ENCODE data around the gene ULK4.
A peak's percentile ranks its signal among the peaks of the same experiment; 100 is the strongest.
"Not testable (repeated sequence)": the region's sequence is repeated elsewhere in the genome, so short reads cannot be mapped to it uniquely, and the experiment has no call there.

Gene ULK4

DNA sequence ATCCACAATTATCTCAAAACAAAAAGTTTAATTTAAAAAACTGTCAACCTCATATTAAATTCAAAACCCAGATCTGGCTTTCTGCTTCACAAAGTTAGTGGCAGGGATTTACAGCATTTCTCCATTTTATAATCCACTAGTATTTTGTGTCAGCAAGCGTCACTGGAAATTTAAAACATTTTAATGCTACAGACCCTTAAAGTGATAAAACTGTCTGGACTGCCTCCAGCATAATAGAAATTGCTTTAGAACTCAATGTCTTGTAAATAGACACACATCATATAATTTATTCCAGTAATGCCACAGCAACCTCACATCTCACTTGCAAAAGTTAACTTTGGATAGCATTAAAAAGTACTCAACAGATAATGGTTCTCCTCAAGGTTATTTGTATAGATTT is 116.1 kb downstream of the ULK4 start:
- DNase-seq (ENCODE audit: low spot score), result no peak
- Histone ChIP-seq H3K4me1 (ENCODE audit: insufficient read depth, poor library complexity, severe bottlenecking) (no peaks in the 10 kb centered on the region), H3K36me3 (ENCODE audit: low read depth) (no peaks in the 10 kb centered on the region), H3K4me3 (ENCODE audit: severe bottlenecking) (no peak overlapping the region), H3K9me3 (ENCODE audit: severe bottlenecking) (no peaks in the 10 kb centered on the region), H3K27me3 (ENCODE audit: insufficient read depth, poor library complexity, severe bottlenecking) (no peaks in the 10 kb centered on the region), H3K27ac (ENCODE audit: poor library complexity, severe bottlenecking) (no peak overlapping the region)
- ATAC-seq (ENCODE audit: low read depth), result no peak
- TF ChIP-seq, protein P1, sequence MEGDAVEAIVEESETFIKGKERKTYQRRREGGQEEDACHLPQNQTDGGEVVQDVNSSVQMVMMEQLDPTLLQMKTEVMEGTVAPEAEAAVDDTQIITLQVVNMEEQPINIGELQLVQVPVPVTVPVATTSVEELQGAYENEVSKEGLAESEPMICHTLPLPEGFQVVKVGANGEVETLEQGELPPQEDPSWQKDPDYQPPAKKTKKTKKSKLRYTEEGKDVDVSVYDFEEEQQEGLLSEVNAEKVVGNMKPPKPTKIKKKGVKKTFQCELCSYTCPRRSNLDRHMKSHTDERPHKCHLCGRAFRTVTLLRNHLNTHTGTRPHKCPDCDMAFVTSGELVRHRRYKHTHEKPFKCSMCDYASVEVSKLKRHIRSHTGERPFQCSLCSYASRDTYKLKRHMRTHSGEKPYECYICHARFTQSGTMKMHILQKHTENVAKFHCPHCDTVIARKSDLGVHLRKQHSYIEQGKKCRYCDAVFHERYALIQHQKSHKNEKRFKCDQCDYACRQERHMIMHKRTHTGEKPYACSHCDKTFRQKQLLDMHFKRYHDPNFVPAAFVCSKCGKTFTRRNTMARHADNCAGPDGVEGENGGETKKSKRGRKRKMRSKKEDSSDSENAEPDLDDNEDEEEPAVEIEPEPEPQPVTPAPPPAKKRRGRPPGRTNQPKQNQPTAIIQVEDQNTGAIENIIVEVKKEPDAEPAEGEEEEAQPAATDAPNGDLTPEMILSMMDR (IDR thresholded peaks at IDR 0.05; ENCODE audit: poor library complexity, severe bottlenecking), result no peak

DNA sequence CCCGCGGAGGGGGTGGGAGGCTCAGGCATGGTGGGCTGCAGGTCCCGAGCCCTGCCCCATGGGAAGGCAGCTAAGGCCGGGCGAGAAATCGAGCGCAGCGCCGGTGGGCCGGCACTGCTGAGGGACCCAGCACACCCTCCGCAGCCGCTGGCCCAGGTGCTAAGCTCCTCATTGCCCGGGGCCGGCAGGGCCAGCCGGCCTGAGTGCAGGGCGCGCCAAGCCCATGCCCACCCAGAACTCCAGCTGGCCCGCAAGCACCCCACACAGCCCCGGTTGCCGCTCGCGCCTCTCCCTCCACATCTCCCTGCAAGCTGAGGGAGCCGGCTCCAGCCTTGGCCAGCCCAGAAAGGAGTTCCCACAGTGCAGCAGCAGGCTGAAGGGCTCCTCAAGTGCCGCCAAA is 117.6 kb downstream of the ULK4 start:
- not testable (repeated sequence) for H3K36me3 ChIP-seq (ENCODE audit: low read depth); H3K4me3 ChIP-seq (ENCODE audit: severe bottlenecking); H3K9me3 ChIP-seq (ENCODE audit: severe bottlenecking); H3K27ac ChIP-seq (ENCODE audit: poor library complexity, severe bottlenecking); H3K27me3 ChIP-seq (ENCODE audit: insufficient read depth, poor library complexity, severe bottlenecking); DNase-seq (ENCODE audit: low spot score); H3K4me1 ChIP-seq (ENCODE audit: insufficient read depth, poor library complexity, severe bottlenecking); ATAC-seq (ENCODE audit: low read depth)

DNA sequence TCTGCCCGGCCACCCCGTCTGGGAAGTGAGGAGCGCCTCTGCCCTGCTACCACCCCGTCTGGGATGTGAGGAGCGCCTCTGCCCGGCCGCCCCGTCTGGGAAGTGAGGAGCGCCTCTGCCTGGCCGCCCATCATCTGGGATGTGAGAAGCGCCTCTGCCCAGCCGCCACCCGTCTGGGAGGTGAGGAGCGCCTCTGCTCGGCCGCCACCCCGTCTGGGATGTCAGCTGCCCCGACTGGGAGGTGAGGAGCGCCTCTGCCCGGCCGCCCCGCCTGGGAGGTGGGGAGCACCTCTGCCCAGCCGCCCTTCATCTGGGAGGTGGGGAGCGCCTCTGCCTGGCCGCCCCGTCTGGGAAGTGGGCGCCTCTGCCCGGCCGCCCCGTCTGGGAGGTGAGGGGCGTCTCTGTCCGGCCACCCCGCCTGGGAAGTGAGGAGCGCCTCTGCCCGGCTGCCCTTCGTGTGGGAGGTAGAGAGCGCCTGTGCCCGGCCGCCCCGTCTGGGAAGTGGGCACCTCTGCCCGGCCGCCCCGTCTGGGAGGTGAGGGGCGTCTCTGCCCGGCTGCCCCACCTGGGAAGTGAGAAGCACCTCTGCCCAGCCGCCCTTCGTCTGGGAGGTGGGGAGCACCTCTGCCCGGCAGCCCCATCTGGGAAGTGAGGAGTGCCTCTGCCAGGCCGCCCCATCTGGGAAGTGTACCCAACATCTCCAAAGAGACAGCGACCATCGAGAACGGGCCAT is 120.8 kb downstream of the ULK4 start:
- DNase-seq (ENCODE audit: low spot score); H3K27me3 ChIP-seq (ENCODE audit: insufficient read depth, poor library complexity, severe bottlenecking); H3K4me3 ChIP-seq (ENCODE audit: severe bottlenecking); ATAC-seq (ENCODE audit: low read depth); H3K36me3 ChIP-seq (ENCODE audit: low read depth); H3K27ac ChIP-seq (ENCODE audit: poor library complexity, severe bottlenecking); H3K9me3 ChIP-seq (ENCODE audit: severe bottlenecking); H3K4me1 ChIP-seq (ENCODE audit: insufficient read depth, poor library complexity, severe bottlenecking): not testable (repeated sequence)

DNA sequence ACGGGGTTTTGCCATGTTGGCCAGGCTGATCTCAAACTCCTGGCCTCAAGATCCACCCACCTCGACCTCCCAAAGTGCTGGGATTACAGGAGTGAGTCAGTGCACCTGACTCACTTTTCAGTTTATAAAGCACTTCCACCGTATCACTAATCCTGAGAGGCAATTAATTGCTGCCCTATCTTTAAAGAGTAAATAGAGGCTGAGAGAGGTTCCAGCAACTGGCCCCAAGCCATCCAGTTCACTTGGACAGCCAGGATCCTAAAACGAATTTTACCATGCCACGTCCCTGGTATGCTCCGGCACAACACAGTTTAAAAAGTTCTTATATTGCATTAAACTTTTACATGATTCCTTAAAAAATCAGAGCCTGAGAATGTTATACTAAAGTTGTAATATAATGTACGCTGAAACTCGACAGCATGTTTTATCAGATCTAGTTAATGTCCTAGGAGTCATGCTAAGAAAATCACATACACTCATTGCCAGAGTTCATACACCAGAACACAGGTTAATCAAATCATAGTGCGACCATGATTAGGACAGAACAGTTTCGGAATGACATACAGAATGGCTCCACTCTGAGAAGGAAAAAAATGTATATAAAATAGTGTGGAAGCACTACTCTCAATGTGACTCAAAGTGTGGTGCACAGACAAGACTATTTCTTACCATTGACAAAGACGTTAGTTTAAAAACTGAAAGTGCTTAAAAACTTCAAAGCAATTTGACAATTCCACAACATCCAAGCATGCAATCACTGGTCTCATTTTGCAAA is 125.4 kb downstream of the ULK4 start:
- no peak overlapping the region for H3K4me3 ChIP-seq (ENCODE audit: severe bottlenecking)
- H3K27me3 ChIP-seq (ENCODE audit: insufficient read depth, poor library complexity, severe bottlenecking), result no peaks in the 10 kb centered on the region
- H3K36me3 ChIP-seq (ENCODE audit: low read depth), result no peaks in the 10 kb centered on the region
- H3K4me1 ChIP-seq (ENCODE audit: insufficient read depth, poor library complexity, severe bottlenecking), result no peaks in the 10 kb centered on the region
- DNase-seq (ENCODE audit: low spot score), result no peak
- H3K27ac ChIP-seq (ENCODE audit: poor library complexity, severe bottlenecking), result no peak overlapping the region
- no peaks in the 10 kb centered on the region for H3K9me3 ChIP-seq (ENCODE audit: severe bottlenecking)
- TF ChIP-seq, protein P1 (IDR thresholded peaks at IDR 0.05; ENCODE audit: poor library complexity, severe bottlenecking), result no peak
- ATAC-seq (ENCODE audit: low read depth), result 0 out of 3 replicates have a peak, but pooled peaks have one; percentile 27

DNA sequence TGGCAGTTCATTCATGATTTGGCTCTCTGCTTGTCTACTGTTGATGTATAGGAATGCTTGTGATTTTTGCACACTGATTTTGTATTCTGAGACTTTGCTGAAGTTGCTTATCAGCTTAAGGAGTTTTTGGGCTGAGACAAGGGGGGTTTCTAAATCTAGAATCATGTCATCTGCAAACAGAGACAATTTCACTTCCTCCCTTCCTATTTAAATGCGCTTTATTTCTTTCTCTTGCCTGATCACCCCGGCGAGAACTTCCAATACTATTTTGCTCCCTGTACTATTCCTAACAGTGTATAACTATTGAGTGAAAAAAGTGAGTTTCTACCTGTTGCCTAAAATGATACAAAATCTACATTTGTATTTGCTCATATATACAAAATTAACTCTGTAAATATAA is 128.3 kb downstream of the ULK4 start:
- TF ChIP-seq, protein P1 (IDR thresholded peaks at IDR 0.05; ENCODE audit: poor library complexity, severe bottlenecking), result no peak
- no peaks in the 10 kb centered on the region for H3K4me1 ChIP-seq (ENCODE audit: insufficient read depth, poor library complexity, severe bottlenecking)
- no peak for ATAC-seq (ENCODE audit: low read depth)

More for the DNA sequence above, 128.3 kb downstream of the ULK4 start:
- H3K4me3 ChIP-seq (ENCODE audit: severe bottlenecking), result no peak overlapping the region
- H3K27ac ChIP-seq (ENCODE audit: poor library complexity, severe bottlenecking), result no peak overlapping the region
- H3K27me3 ChIP-seq (ENCODE audit: insufficient read depth, poor library complexity, severe bottlenecking), result no peaks in the 10 kb centered on the region
- DNase-seq (ENCODE audit: low spot score), result no peak
- no peaks in the 10 kb centered on the region for H3K36me3 ChIP-seq (ENCODE audit: low read depth)
- no peaks in the 10 kb centered on the region for H3K9me3 ChIP-seq (ENCODE audit: severe bottlenecking)
